SK-N-SH (cell line): ENCODE data around the gene NAV2. TPM values are rescaled to one million over a fixed set of nuclear protein-coding genes. Genes with fewer than 3 reads are reported as not detected.

ENCODE experiments used
- CTCF ChIA-PET: fragments of 300-600, 350-600 bp; formaldehyde crosslinking; extraction: SDS; loops from one replicate; lab custom pipeline; 2021; lab: Yijun Ruan, JAX
- POLR2A ChIA-PET: fragments of 350-600 bp; sonication (Branson Sonifier 250); formaldehyde crosslinking; extraction: SDS; loops from one replicate; lab custom pipeline; 2020; ENCODE audit warnings: antibody characterized with exemption, inconsistent platforms; lab: Yijun Ruan, JAX
- DNase-seq: peaks from one replicate; pipeline ENCODE4 v3.0.0; 2012
- H2AFZ ChIP-seq: fragments of 200-600 bp; sonication (generic); 2 replicates; pipeline ENCODE4 v1.8.1; 2016; ENCODE audit warnings: antibody characterized with exemption, mild to moderate bottlenecking, low read depth
- H3F3A ChIP-seq: fragments of 200-600 bp; sonication (generic); replicated peaks from 2 replicates; pipeline ENCODE3; 2016; ENCODE audit warnings: antibody characterized with exemption, mild to moderate bottlenecking; ENCODE audit not compliant: insufficient read depth
- H3K27ac ChIP-seq, 2 experiments: fragments of 200-500 bp in 1 of 2; fragments of 200-600 bp in 1 of 2; sonication (Bioruptor generic) in 1 of 2; sonication (generic), shearing (Covaris generic) in 1 of 2; 2 replicates each; pipeline versions ENCODE4 v1.5.1 to v1.6.1; 2014 to 2016; ENCODE audit warnings: low read depth in 2 of 2, inconsistent platforms in 1 of 2, low read length in 1 of 2, mild to moderate bottlenecking in 1 of 2, mixed read lengths in 1 of 2
- H3K27me3 ChIP-seq: fragments of 200-600 bp; sonication (generic), shearing (Covaris generic); 2 replicates; pipeline ENCODE4 v1.6.1; 2016; ENCODE audit warnings: mixed run types; ENCODE audit not compliant: insufficient read depth
- H3K36me3 ChIP-seq, 2 experiments: fragments of 200-500 bp in 1 of 2; fragments of 200-600 bp in 1 of 2; sonication (Bioruptor generic) in 1 of 2; sonication (generic) in 1 of 2; replicated peaks in 1 of 2; 2 replicates each; pipeline versions ENCODE3 to v1.5.1; 2014 to 2016; ENCODE audit warnings: low read length in 1 of 2, mild to moderate bottlenecking in 1 of 2; ENCODE audit not compliant: insufficient read depth in 2 of 2, control insufficient read depth in 1 of 2
- H3K4me1 ChIP-seq, 2 experiments: fragments of 200-500 bp in 1 of 2; fragments of 200-600 bp in 1 of 2; sonication (Bioruptor generic) in 1 of 2; sonication (generic), shearing (Covaris generic) in 1 of 2; 2 replicates each; pipeline versions ENCODE4 v1.5.1 to v1.6.1; 2014 to 2016; ENCODE audit warnings: low read depth in 1 of 2, low read length in 1 of 2, mixed run types in 1 of 2; ENCODE audit not compliant: insufficient read depth in 2 of 2, control insufficient read depth in 1 of 2
- H3K4me2 ChIP-seq: fragments of 200-600 bp; sonication (generic), shearing (Covaris generic); 2 replicates; pipeline ENCODE4 v1.6.1; 2017; ENCODE audit warnings: mixed run types
- H3K4me3 ChIP-seq, 2 experiments: fragments of 200-500 bp in 1 of 2; fragments of 200-600 bp in 1 of 2; sonication (Bioruptor generic) in 1 of 2; sonication (generic), shearing (Covaris generic) in 1 of 2; 2 replicates each; pipeline versions ENCODE4 v1.5.1 to v1.8.1; 2014 to 2016; ENCODE audit warnings: low read depth in 2 of 2, inconsistent platforms in 1 of 2, low read length in 1 of 2, mild to moderate bottlenecking in 1 of 2, mixed read lengths in 1 of 2, moderate library complexity in 1 of 2
- H3K79me2 ChIP-seq: fragments of 200-600 bp; sonication (generic); 2 replicates; pipeline ENCODE4 v1.8.1; 2017; ENCODE audit warnings: mild to moderate bottlenecking; ENCODE audit not compliant: insufficient read depth
- H3K9ac ChIP-seq: fragments of 200-600 bp; sonication (generic); 2 replicates; pipeline ENCODE4 v1.6.1; 2017; ENCODE audit warnings: mixed run types
- H3K9me2 ChIP-seq: fragments of 200-600 bp; sonication (generic); 2 replicates; pipeline ENCODE4 v1.6.1; 2017; ENCODE audit warnings: mixed run types
- H3K9me3 ChIP-seq: fragments of 200-600 bp; sonication (generic); 2 replicates; pipeline ENCODE4 v1.6.1; 2017; ENCODE audit warnings: mixed run types, mild to moderate bottlenecking, moderate library complexity
- H4K20me1 ChIP-seq: fragments of 200-600 bp; sonication (generic); 2 replicates; pipeline ENCODE4 v1.6.1; 2017; ENCODE audit warnings: mild to moderate bottlenecking, mixed run types; ENCODE audit not compliant: insufficient read depth
- CHD2 ChIP-seq: fragments of 150-350 bp; IDR thresholded peaks from 2 replicates; pipeline ENCODE4 v1.6.1; 2018; ENCODE audit warnings: low read length; ENCODE audit not compliant: partially characterized antibody
- EZH2phosphoT487 ChIP-seq: fragments of 200-600 bp; sonication (generic); IDR thresholded peaks from 2 replicates; pipeline ENCODE4 v1.6.1; 2017; ENCODE audit warnings: low read depth, mixed run types, mild to moderate bottlenecking, antibody characterized with exemption, moderate library complexity, borderline replicate concordance
- FOSL2 ChIP-seq: IDR thresholded peaks from 2 replicates; pipeline ENCODE4 v1.4.0; 2012; ENCODE audit warnings: low read depth, mild to moderate bottlenecking, moderate library complexity, borderline replicate concordance
- FOXJ3 ChIP-seq: sonication (generic); formaldehyde crosslinking; IDR thresholded peaks from 2 replicates; pipeline ENCODE4 v1.5.1; 2020; ENCODE audit warnings: mild to moderate bottlenecking, missing genetic modification reagents
- GABPA ChIP-seq: IDR thresholded peaks from 2 replicates; pipeline ENCODE4 v1.4.0; 2012; ENCODE audit warnings: low read depth, mild to moderate bottlenecking
- POLR2AphosphoS5 ChIP-seq: IDR thresholded peaks from 2 replicates; pipeline ENCODE4 v1.6.1; 2012; ENCODE audit warnings: low read depth, low read length
- SIN3A ChIP-seq: IDR thresholded peaks from 2 replicates; pipeline ENCODE4 v1.6.1; 2012; ENCODE audit warnings: low read depth, mild to moderate bottlenecking, low read length, moderate library complexity, borderline replicate concordance
- TEAD4 ChIP-seq: IDR thresholded peaks from 2 replicates; pipeline ENCODE4 v1.4.0; 2012; ENCODE audit warnings: mild to moderate bottlenecking, borderline replicate concordance; ENCODE audit not compliant: insufficient read depth
- USF1 ChIP-seq: IDR thresholded peaks from 2 replicates; pipeline ENCODE4 v1.4.0; 2012; ENCODE audit warnings: low read depth, borderline replicate concordance
- YY1 ChIP-seq: IDR thresholded peaks from 2 replicates; pipeline ENCODE4 v1.4.0; 2012; ENCODE audit warnings: low read depth, mild to moderate bottlenecking
- WGBS: methylation state at CpG from one replicate; pipeline ENCODE4 v1.1.6; 2017; ENCODE audit warnings: low lambda C conversion rate; 5-methylcytosine and 5-hydroxymethylcytosine counted together
- polyA plus RNA-seq, 3 experiments: library from polyadenylated mRNA; depleted of rRNA; stranded (reverse); fragments of >200 nt; gene quantifications; 2 replicates each; pipeline ENCODE4 v1.2.3, GENCODE V29; 2012

NAV2 gene
- polyA plus RNA-seq, 1 of the 3 experiments (the other 2 are of a cell fraction), result 26.2 TPM

GRCh38 chr11:20041499-20041898 is 328.9 kb downstream of the NAV2 start:
- Histone ChIP-seq H3K4me2 (no peak overlapping the region), H4K20me1 (peaks cover 6% of the 10 kb centered on the region; the same call in 1 of the 2 replicates), H2AFZ (no peak overlapping the region), H3F3A (peaks cover 14% of the 10 kb centered on the region), H3K9me3 (no peaks in the 10 kb centered on the region), H3K36me3 (peaks cover 69 to 88% of the 10 kb centered on the region in 2 experiments), H3K4me3 (no peak overlapping the region), H3K27ac (peak overlapping the region in 1 of 2 experiments; percentile 51; a peak in 2 of 4 replicates), H3K9ac (no peak overlapping the region), H3K27me3 (no peaks in the 10 kb centered on the region), H3K79me2 (peaks cover 68% of the 10 kb centered on the region; the same call in 1 of the 2 replicates), H3K4me1 (peaks cover 0 to 45% of the 10 kb centered on the region in 2 experiments; a peak in 2 of 4 replicates), H3K9me2 (no peaks in the 10 kb centered on the region)
- CTCF ChIA-PET, result interaction anchor here (0.6 to 1.7 kb wide), 4 partner anchors 17 to 70 kb away, joined by 3 to 5 read pairs (median 4); no protein-coding TSS in a partner anchor
- 95% methylated on average over 3 of the region's 3 CpGs for WGBS
- no peak for DNase-seq
- POLR2A ChIA-PET, result no interaction called here
- TF ChIP-seq CHD2, result no peak
- TF ChIP-seq GABPA, result no peak
- TF ChIP-seq POLR2AphosphoS5, result no peak
- TF ChIP-seq TEAD4, result no peak
- no peak for TF ChIP-seq SIN3A
- no peak for TF ChIP-seq EZH2phosphoT487
- no peak for TF ChIP-seq FOSL2

GRCh38 chr11:20042045-20042639 is 329.5 kb downstream of the NAV2 start:
- Histone ChIP-seq H3K27ac (peak overlapping the region; percentile 16 to 51; a peak in 2 of 4 replicates), H3K4me2 (no peak overlapping the region; the same call in 1 of the 2 replicates), H3K9ac (no peak overlapping the region)

More at GRCh38 chr11:20042045-20042639, 329.5 kb downstream of the NAV2 start:
- Histone ChIP-seq H3K9me2 (no peaks in the 10 kb centered on the region), H3K79me2 (peaks cover 73% of the 10 kb centered on the region; the same call in 1 of the 2 replicates), H3K4me1 (peaks cover 0 to 43% of the 10 kb centered on the region in 2 experiments; a peak in 2 of 4 replicates), H3F3A (peaks cover 14% of the 10 kb centered on the region), H4K20me1 (peaks cover 4% of the 10 kb centered on the region; the same call in 1 of the 2 replicates), H3K36me3 (peaks cover 70 to 88% of the 10 kb centered on the region in 2 experiments), H2AFZ (no peak overlapping the region), H3K9me3 (no peaks in the 10 kb centered on the region), H3K4me3 (no peak overlapping the region), H3K27me3 (no peaks in the 10 kb centered on the region)
- no peak for DNase-seq
- ChIA-PET CTCF (interaction anchor here (0.6 to 1.7 kb wide), 5 partner anchors 18 to 139 kb away, joined by 3 to 5 read pairs (median 3); no protein-coding TSS in a partner anchor), POLR2A (no interaction called here)
- TF ChIP-seq USF1 (no peak), FOXJ3 (CRISPR knock-in tag) (no peak), YY1 (no peak), EZH2phosphoT487 (no peak)
- 83% methylated on average over 5 of the region's 5 CpGs for WGBS
